PC-9 (cell line): ENCODE results near the gene SEL1L. TPM values are rescaled to one million over a fixed set of nuclear protein-coding genes. Genes with fewer than 3 reads are reported as not detected.

Experiments
- BruUV-seq: library from RNA; stranded (reverse); fragments of 400-500 nt; replicated peaks from 2 replicates; lab custom pipeline; 2021; lab: Mats Ljungman, UMichigan
- CTCF ChIA-PET: fragments of 300-600 bp; sonication (Branson Sonifier 250); formaldehyde crosslinking; loops from one replicate; lab custom pipeline; 2022; ENCODE audit warnings: antibody characterized with exemption; lab: Charles Lee
- POLR2A ChIA-PET: fragments of 300-600 bp; sonication (Branson Sonifier 250); formaldehyde crosslinking; loops from one replicate; lab custom pipeline; 2022; ENCODE audit warnings: antibody characterized with exemption; ENCODE audit not compliant: unreplicated experiment; lab: Charles Lee
- DNase-seq, 2 experiments: peaks; one replicate each; pipeline versions ENCODE4 v3.0.0 to v3.0.0-alpha.2; 2015 to 2022; ENCODE audit warnings: mixed read lengths in 1 of 2
- H2AFZ ChIP-seq: fragments of 200-600 bp; sonication (generic); 2 replicates; pipeline ENCODE4 v1.8.1; 2017; ENCODE audit warnings: antibody characterized with exemption
- H3F3A ChIP-seq: fragments of 200-600 bp; sonication (generic); 2 replicates; pipeline ENCODE4 v1.8.1; 2017; ENCODE audit warnings: antibody characterized with exemption, mild to moderate bottlenecking, low read depth; ENCODE audit not compliant: insufficient read depth
- H3K27ac ChIP-seq: fragments of 200-600 bp; sonication (generic); 2 replicates; pipeline ENCODE4 v1.6.1; 2016; ENCODE audit warnings: mixed run types
- H3K27me3 ChIP-seq: fragments of 200-600 bp; sonication (generic); 2 replicates; pipeline ENCODE4 v1.6.1; 2016; ENCODE audit warnings: low read depth, mixed run types; ENCODE audit not compliant: insufficient read depth
- H3K36me3 ChIP-seq: fragments of 200-600 bp; sonication (generic); 2 replicates; pipeline ENCODE4 v1.6.1; 2016; ENCODE audit warnings: low read depth, mixed run types
- H3K4me1 ChIP-seq: fragments of 200-600 bp; sonication (generic); replicated peaks from 2 replicates; pipeline ENCODE4 v1.6.1; 2016; ENCODE audit warnings: mixed run types; ENCODE audit not compliant: insufficient read depth
- H3K4me2 ChIP-seq: fragments of 200-600 bp; sonication (generic); 2 replicates; pipeline ENCODE4 v1.6.1; 2017; ENCODE audit warnings: mixed run types
- H3K4me3 ChIP-seq: fragments of 200-600 bp; sonication (generic); 2 replicates; pipeline ENCODE4 v1.6.1; 2016; ENCODE audit warnings: mixed run types
- H3K79me2 ChIP-seq: fragments of 200-600 bp; sonication (generic); 2 replicates; pipeline ENCODE4 v1.6.1; 2017; ENCODE audit warnings: low read depth, mixed run types
- H3K9me2 ChIP-seq: fragments of 200-600 bp; sonication (generic); 2 replicates; pipeline ENCODE4 v1.8.1; 2017; ENCODE audit warnings: mild to moderate bottlenecking; ENCODE audit not compliant: insufficient read depth
- H3K9me3 ChIP-seq: fragments of 200-600 bp; sonication (generic); 2 replicates; pipeline ENCODE4 v1.8.1; 2016; ENCODE audit warnings: low read depth; ENCODE audit not compliant: insufficient read depth
- H4K20me1 ChIP-seq: fragments of 200-600 bp; sonication (generic); 2 replicates; pipeline ENCODE4 v1.8.1; 2017; ENCODE audit not compliant: insufficient read depth
- CTCF ChIP-seq: fragments of 200-600 bp; sonication (generic); conservative IDR thresholded peaks from 2 replicates; pipeline ENCODE4 v1.6.1; 2017; ENCODE audit warnings: mixed run types, antibody characterized with exemption, mild to moderate bottlenecking, moderate library complexity
- EZH2 ChIP-seq: fragments of 200-600 bp; sonication (generic); IDR thresholded peaks from 2 replicates; pipeline ENCODE4 v1.8.0; 2017; ENCODE audit warnings: antibody characterized with exemption, low read depth
- intact Hi-C: fragments of 100-400 bp; cut with micrococcal nuclease; formaldehyde crosslinking; loops from one replicate; pipeline ENCODE4 v1.10.0; 2022; ENCODE audit not compliant: unreplicated experiment
- total RNA-seq: library from RNA; stranded (reverse); gene quantifications from 2 replicates; pipeline ENCODE4 v1.2.3, GENCODE V29; 2021

Gene SEL1L
- total RNA-seq, 1 experiment from 2014 or later = 14.6 TPM

GRCh38 chr14:81536241-81536771, 2.7 kb upstream of the SEL1L start:
- H3K9me2 ChIP-seq = no peaks in the 10 kb centered on the region
- intact Hi-C loops = no loop called here
- H3K27ac ChIP-seq = no peak overlapping the region
- H3K4me1 ChIP-seq = peaks cover 9% of the 10 kb centered on the region; the same call in 1 of the 2 replicates
- H3K27me3 ChIP-seq = peaks cover 6% of the 10 kb centered on the region; the same call in 1 of the 2 replicates
- H2AFZ ChIP-seq = no peak overlapping the region
- BruUV-seq = no TSS peak
- no peaks in the 10 kb centered on the region for H4K20me1 ChIP-seq
- no peaks in the 10 kb centered on the region for H3K9me3 ChIP-seq
- ChIA-PET CTCF (no interaction called here), POLR2A (no interaction called here)
- DNase-seq = peak in 1 of 2 experiments; percentile 38
- no peak overlapping the region for H3K4me2 ChIP-seq
- TF ChIP-seq EZH2 (no peak), CTCF (no peak)
- H3F3A ChIP-seq = no peaks in the 10 kb centered on the region
- no peak overlapping the region for H3K4me3 ChIP-seq
- H3K79me2 ChIP-seq = peaks cover 21% of the 10 kb centered on the region
- H3K36me3 ChIP-seq = no peaks in the 10 kb centered on the region

- no peak for DNase-seq
- no peak overlapping the region for H3K27ac ChIP-seq
- H3K4me3 ChIP-seq = no peak overlapping the region
- no peak overlapping the region for H3K4me2 ChIP-seq
- no peaks in the 10 kb centered on the region for H4K20me1 ChIP-seq
- H2AFZ ChIP-seq = no peak overlapping the region
- BruUV-seq = no TSS peak
- ChIA-PET CTCF (no interaction called here), POLR2A (no interaction called here)
- no peaks in the 10 kb centered on the region for H3K9me3 ChIP-seq
- H3K4me1 ChIP-seq = peaks cover 9% of the 10 kb centered on the region; the same call in 1 of the 2 replicates
- H3F3A ChIP-seq = no peaks in the 10 kb centered on the region
- H3K27me3 ChIP-seq = 0 out of 2 replicates have a peak, but pooled peaks cover 2% of the 10 kb centered on the region
- TF ChIP-seq EZH2 (no peak), CTCF (no peak)
- intact Hi-C loops = no loop called here
- no peaks in the 10 kb centered on the region for H3K9me2 ChIP-seq
- H3K36me3 ChIP-seq = no peaks in the 10 kb centered on the region
- peaks cover 26% of the 10 kb centered on the region for H3K79me2 ChIP-seq
These were observed 1.9 kb upstream of the SEL1L start for GRCh38 chr14:81535396-81536164.

GRCh38 chr14:81534510-81535074, 939 bp upstream of the SEL1L start:
- H3K79me2 ChIP-seq = peaks cover 26% of the 10 kb centered on the region
- DNase-seq = no peak
- ChIA-PET POLR2A (interaction anchor here (0.7 kb wide), 1 partner anchor 18 kb away, joined by 3 read pairs; no protein-coding TSS in a partner anchor), CTCF (no interaction called here)
- no peaks in the 10 kb centered on the region for H3F3A ChIP-seq
- peaks cover 9% of the 10 kb centered on the region; the same call in 1 of the 2 replicates for H3K4me1 ChIP-seq
- no peak for TF ChIP-seq CTCF
- TF ChIP-seq EZH2 = no peak
- H3K4me2 ChIP-seq = peak overlapping the region; percentile 74
- no peak overlapping the region for H3K27ac ChIP-seq
- intact Hi-C loops = no loop called here
- no peaks in the 10 kb centered on the region for H3K9me3 ChIP-seq
- no peaks in the 10 kb centered on the region for H3K27me3 ChIP-seq
- H3K4me3 ChIP-seq = no peak overlapping the region
- no peaks in the 10 kb centered on the region for H3K36me3 ChIP-seq
- H4K20me1 ChIP-seq = no peaks in the 10 kb centered on the region
- no peaks in the 10 kb centered on the region for H3K9me2 ChIP-seq
- BruUV-seq = no TSS peak
- peak overlapping the region; percentile 75; the same call in 1 of the 2 replicates for H2AFZ ChIP-seq
